T follicular helper cell (primary cell): ENCODE measurements around the gene ATP1B3.
"Not testable (repeated sequence)": the region's sequence is repeated elsewhere in the genome, so short reads cannot be mapped to it uniquely, and the experiment has no call there.

Experiments
- DNase-seq: peaks from one replicate; pipeline ENCODE4 v3.0.0-alpha.2; 2020; ENCODE audit warnings: low read depth
- total RNA-seq, 2 experiments: gene quantifications; one replicate each; lab custom pipeline; 2026; lab: John Stamatoyannopoulos, UW

The ATP1B3 gene
- 60.0 to 237 reads per million in 2 experiments for total RNA-seq

DNA sequence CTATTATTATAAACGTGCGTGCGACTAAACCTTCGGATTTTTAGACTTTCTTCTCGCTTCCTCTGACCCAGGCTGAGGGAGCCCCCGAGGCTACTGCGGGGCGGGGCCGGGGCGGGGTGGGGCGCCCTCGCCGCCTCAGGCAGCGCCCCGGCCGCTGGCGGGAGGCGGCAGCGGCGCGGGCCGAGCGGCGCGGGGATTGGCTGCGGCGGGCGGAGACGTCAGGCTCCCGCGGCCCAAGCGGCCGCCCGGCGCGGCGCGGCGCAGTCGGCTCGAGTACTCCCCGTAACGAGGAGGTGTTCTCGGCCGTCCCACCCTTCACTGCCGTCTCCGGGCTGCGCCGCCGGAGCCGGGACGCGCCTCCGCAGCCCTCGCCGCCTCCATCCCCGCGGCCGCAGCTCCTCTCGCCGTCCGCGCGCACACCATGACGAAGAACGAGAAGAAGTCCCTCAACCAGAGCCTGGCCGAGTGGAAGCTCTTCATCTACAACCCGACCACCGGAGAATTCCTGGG, at the start of gene ATP1B3:
Gene ATP1B3 (plus strand): TSS at position 263 of the 510 bp plus-strand sequence. CDS start 159 bp downstream, at position 422.
- peak; percentile 76 for DNase-seq

DNA sequence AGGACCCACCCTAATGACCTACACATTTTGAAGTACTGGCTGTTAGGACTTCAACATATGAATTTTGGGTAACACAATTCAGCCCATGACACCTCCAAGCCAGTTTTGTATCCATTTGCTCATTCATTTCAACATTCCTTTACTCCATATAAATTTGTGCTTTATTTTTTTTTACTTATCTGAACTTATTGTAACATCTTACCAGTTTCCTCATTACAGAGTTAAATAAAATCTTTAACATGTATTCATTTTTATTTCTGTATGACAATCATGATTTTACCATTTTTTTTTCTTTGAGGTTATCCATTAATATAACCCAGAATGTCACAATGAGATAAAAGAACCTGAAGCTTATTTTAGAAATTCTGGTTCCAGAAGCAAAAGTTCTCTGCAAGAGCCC, 48.0 kb upstream of the ATP1B3 start:
- DNase-seq: no peak

DNA sequence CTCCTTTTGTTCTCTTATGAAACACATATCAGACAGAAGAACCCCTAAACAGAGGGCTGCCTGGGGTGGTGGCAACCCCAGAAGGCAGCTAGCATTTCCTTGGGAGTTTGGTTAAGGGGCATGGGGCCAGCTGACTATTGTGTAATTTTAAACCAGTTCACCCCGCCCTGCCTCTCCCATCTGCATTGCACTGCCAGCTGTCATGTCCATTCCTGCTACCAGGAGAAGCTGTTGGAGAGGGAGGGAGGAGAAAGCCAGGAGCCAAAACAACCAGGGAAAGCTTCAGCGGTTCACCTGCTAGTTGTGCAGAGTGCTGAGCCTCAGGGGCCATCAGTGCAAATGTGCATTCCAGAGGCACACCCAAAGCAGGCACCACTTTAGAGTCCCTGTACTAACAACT, 47.6 kb upstream of the ATP1B3 start:
- DNase-seq: no peak

DNA sequence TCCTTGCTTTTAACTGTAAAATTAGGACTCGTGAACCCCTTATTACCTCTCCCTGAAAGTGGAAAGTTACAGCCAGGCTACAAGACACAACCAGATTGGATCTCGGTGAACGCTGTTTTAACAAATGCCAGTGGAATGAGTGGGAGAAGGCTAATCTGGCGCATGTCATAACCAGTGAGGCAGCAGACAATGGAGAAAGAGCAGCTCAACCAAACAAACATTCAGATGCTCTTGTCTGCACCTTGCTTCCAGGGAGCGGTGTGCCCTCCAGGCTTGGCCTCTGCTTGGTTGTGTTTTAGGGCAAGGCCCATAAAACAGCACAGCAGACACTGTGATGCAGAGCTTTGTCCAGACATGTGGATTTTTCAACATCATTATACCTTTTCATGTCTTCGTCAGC, 45.9 kb upstream of the ATP1B3 start:
- no peak for DNase-seq

DNA sequence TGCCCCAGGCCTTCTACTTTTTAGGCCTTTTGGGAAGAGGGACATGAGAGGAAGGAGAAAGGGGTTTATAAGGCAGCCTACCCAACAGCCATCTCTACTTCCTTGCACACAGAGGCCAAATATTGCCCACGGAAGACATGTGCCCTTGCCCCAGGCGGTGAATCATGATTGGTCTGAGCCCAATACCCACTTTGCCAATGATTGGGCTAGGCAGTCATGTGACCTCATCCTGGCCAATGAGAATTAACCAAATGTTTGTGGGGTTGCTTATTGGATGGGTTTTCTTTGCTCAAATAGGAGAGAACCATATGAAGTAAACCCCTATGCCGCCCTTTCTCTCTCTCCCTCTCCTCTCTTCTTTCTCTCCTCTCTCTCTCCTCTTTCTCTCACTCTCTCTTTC, 42.2 kb upstream of the ATP1B3 start:
- no peak for DNase-seq

DNA sequence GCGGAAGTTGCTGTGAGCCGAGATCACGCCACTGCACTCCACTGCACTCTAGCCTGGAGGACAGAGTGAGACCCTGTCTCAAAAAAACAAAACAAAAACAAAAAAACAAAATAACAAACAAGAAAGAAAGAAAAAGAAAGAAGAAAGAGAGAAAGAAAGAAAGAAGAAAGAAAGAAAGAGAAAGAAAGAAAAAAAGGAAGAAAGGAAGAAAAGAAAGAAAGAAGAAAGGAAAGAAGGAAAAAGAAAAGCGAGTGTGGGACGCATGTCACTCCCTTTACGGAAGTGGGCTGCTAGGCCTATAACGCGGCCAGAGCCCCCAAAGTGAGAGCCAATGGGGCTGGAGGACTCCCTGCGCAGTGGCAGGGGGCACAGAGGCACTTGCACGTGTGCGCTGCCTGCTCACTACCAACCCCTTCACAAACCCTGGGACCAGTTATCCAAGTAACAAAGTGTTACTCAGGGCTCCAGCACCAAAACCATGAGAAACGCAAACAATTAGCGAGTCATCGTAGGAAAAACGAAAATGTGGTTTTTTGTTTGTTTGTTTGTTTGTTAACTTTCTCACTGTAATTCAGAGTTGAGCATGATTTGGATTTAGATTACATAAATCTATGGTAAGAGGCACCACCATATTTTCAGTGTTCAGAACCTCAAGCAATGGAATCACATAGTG, 40.8 kb upstream of the ATP1B3 start:
- DNase-seq: no peak

DNA sequence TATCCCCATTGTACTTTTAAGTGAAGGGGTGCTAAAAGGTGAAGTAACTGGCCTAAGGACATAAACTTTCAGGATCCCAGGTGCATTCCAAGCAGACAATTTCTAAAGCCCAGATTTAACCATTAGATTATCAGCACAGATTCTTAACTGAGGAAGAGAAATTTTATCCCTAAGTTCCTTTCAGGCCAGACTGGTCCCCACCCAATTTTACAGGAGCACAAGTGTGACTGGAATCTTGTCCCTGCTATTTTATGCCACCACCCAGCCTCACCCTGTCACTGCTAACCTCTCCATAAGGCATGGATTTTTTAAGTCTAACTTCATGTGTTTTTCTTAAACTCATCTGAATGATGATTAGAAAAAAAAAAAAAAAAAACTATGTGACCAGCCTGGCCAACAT, 37.1 kb upstream of the ATP1B3 start:
- no peak for DNase-seq

DNA sequence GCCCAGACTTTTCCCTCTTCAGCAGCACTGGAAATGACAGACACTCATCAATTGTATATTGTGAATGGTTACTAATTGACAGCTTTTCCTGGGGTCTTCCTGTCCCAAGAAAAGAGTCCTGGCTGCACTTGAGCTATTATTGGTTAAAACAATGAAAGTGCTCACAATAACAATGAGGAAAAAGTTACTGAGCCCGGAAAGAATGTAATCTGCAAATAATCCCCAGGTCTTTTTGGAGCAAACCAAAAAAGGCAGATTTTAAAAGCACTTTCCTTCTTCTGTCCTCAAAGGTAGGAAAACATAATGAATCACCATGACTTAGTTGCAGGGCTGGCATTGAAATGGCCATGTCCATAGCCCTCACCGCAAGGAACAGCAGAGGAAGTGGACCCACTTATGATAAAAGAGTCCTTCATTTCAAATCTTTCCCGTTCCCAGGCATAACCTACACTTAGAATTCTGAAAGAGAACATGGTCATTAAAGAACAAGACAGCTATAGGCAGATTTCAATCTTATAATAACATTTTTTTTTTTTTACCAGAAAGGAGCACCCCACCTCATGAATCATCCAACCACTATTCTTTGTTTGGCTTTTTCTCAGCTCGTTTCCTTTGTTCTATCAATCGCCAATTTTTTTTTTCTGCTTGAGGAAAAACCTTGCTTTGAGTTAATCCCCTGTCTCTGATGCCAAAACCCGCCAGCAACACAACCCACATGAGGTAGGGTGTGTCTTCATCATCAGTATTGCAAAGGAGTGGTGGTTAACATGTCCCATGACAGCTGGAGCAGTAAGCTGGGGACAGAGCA, 35.5 kb upstream of the ATP1B3 start:
- DNase-seq: no peak

DNA sequence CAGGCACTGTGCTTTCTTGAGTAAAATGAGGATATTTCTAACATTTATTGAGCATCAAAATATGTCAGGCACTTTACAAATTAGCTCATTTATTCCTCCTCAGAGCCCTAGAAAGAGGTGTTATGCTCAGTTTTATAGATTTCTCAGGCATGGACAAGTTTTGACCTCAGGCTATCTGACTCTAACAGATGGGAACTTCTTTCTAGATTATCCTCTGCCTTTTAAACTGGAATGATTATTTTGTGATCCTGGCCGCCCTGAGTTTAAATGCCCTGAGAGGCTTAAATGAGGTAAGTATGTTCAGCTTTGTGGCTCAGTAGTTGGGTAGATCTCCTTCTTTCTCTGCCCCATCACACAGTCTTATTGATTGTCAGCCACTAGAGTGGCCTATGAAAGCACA, 32.3 kb upstream of the ATP1B3 start:
- no peak for DNase-seq

DNA sequence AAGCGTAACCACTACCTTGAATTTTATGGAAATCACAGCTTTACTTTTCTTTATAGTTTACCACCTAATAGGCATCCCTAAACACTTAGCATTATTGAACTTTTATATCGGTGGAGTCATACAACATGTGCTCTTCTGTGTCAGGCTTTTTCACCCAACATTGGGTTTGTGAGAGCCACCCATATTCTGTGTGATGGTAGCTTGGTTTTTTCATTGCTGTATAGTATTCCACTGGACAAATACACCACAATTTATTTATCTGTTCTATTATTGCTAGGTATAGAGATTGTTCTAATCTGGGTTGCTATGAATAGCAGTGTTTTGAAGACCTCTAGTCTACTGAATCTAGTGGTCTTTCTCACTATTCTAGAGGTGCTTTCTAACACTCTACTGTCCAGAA, 31.6 kb upstream of the ATP1B3 start:
- no peak for DNase-seq

DNA sequence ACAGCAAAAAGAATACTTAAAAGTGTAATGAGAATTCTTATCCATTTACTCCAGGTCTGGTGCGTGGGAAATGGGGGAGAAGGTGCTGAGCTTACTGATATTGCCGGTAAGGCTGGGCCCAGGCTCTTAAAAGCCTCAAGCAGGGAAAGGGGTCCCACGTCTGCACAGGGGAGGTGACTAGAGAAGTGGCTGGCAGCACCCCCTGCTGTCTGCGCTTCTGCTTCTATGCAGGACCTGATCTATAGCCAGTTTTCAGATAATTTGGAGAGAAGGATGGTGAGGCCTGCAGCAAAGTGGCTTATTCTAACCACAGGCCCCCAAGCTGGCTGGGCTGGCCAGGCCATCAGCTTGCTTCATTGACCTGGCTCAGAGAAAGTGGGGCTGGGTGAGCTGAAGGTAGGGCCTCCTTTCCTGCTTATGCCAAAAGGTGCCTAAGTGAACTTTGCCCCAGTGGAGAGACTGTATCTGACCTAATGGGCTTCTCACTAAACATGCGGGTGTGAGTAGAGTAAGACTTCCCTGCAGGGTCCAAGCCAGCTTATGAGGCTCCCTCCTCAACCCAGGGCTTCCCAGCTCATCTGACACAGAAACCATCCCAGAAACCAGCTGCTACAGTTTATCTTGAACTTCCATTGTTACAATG, 30.9 kb upstream of the ATP1B3 start:
- peak; percentile 2 for DNase-seq

DNA sequence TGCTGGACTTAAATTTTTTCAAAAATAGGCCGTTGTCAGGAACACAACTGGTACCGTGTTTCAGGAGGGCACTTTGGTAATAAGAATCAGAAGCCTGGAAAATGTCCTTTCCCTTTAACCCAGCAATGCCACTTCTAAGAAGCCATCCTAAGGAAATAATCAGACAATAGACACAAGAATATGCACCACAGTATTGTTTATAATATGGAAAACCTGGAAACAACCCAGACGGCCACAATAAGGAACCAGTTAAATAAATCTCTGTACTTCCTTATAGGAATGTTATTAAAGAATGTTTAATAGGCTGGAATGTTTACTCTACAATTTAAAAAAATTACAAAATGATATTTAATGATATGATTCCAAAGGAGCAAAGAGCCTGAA, 30.4 kb upstream of the ATP1B3 start:
- DNase-seq: no peak

DNA sequence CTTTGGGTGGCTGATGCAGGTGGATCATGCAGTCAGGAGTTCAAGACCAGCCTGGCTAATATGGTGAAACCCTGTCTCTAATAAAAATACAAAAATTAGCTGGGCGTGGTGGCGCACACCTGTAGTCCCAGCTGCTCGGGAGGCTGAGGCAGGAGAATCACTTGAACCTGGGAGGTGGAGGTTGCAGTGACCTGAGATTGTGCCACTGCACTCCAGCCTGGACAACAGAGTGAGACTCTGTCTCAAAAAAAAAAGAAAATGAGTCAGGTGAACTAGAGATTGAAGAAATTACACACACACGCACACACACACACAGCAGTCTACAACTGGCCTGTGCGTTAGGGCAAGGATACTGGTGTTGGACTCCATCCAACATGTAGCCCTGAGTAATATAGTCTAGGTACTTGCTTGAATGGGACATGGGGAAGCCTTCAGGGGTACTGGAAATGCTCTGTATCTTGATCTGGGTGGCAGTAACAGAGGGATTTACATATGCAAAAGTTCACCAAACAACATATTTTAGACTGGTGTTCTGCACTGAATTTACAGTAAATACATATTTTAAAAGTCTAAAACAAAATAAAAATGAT, 28.2 kb upstream of the ATP1B3 start:
- DNase-seq: not testable (repeated sequence)

DNA sequence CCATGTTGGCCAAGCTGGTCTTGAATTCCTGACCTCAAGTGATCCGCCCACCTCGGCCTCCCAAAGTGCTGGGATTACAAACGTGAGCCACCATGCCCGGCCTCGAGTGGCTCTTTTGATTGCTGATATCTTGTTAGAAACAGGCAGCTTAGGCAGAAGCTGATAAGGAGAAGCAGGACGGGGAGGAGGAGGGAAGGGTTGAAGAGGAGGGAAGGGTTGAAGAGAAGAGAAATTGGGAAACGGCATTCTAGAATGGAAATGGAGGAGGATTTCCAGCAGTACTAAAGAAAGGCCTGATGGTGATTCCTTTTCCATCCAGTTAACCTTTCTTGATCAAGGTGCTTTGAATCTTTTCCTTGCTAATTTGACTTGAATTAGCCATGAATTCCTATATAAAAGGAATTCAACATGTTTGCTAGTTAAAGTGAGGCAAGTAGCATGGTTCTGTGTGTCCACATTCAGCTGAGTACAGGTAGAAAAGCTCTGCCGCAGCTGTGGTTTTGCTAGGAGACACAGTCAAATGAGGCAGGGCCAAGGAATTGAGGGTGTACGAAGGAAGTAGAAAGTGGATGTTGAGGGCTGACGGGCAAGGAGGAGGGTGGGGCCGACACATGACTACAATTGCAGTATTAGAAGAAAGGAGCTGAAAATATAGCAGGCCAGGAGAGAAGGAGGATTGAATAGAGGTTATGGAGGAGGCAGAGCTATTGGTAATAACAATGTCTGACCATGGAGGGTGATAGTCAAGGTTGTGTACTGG, 27.2 kb upstream of the ATP1B3 start:
- DNase-seq: no peak

DNA sequence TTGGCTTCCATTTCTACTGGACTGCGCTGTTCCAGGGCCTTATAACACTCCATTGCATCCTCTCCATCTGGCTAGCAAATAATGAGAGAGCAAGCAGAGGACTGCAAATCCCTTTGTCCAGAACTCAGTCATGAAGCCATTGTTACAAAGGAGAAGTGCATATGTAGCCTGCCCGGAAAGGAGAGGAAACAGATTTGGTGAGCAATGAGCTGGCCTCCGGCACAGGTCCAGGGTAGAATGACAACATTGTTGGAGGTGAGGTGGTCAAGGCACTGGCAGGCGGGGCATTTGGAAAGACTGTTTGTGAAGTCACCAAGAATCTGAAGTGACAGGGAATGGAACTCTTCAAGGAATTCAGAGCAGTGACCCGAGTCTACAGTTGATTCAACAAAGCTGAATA, 25.0 kb upstream of the ATP1B3 start:
- DNase-seq: no peak

DNA sequence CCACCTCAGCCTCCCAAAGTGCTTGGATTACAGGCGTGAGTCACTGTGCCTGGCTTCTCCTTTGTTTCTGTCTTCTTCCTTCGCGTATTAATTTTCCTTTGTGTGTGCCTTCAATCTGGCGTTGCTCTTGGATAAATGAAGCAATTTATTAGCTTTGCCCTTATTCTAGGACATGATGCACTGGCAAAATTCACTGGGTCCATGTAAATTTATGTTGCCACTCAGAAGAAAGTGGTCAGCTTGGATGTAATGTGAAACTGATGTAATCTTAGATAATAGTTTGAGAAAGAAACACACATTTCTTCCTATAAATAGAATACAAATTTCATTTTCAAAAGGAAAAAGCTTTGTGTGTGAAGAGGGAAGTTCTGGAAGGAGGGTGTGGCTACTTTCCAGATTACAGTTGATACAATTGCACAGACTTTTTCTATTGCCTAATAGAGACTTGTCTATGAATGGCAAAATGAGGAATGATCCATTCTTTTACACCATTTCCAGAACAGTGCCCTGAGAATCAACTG, 23.3 kb upstream of the ATP1B3 start:
- DNase-seq: no peak

DNA sequence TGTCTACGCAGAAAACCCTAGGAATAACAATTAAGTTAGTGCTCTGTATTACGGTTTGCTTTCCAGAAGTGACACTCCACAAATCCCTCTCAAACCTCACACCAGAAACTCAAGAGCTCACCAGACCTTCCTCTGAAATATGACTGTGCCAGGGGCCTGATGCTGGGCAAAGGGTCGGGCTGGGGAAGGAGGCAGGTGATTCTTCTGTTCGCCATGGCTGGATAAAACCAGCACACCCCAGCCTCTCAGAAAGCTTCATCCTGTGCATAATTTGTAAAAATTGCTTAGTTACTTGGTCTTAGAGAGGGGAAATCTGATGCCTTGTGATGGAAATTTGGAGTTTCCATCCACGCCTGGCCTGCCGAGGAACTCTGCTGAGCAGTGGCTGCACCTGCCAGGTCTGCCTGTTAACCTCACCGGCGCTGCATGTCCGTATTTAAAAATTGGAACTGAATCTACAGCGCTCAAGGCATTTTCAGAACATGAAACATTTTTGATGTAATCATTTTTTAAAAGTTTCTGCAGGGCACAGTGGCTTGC, 22.7 kb upstream of the ATP1B3 start:
- no peak for DNase-seq

DNA sequence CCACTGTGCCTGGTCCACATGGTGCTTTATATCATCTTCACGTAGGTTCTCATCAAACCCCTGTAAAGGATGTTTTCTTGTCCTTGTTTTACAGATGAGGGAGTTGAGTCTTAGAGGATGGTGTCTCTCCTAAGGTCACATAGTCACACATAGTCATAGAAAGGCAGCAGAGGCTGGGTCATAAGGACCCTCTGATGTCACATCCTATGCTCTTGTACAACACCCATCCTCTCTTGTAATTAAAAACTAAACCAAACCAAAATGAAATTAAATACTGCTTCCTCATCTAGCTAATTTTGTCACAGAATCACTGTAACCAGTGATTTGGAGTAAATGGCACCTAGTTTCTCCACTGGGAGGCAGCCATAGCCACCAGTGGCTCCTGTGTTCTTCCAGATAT, 21.8 kb upstream of the ATP1B3 start:
- no peak for DNase-seq

DNA sequence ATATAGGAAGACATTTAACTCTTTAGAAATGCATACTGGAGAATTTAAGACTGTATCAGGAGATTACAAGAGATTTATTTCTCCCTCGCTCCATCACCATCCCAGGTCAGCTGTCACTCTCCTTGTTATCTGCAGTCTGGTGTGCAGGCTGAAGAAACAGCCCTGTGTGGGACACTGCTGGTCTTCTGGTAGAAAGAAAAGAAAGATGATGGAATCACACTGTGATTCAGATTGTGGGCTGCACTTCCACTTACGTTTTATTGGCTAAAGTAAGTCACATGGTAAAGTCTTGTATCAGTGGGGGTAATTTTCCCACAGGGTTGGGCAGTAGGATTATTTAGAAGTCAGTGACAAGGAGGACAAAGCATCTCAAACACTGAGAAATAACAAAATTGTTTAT, 18.1 kb upstream of the ATP1B3 start:
- DNase-seq: no peak

DNA sequence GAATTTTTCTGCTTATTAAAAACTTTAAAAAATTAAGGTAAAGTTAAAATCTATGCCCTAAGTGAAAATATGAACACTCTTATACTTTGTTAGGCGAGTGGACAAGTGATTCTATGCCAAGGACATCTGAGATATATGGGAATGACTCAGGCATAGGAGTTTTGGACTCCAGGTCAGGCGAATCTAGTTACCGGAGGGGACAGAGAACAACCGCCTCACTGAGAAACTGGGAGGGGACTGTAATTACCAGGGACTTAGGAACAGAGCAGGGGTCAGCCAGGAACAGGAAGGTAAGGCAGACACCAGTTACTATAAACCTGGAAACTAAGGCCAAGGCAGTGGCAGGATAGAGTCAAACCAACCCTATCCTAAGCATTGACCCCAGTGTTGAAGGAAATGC, 16.8 kb upstream of the ATP1B3 start:
- DNase-seq: no peak

DNA sequence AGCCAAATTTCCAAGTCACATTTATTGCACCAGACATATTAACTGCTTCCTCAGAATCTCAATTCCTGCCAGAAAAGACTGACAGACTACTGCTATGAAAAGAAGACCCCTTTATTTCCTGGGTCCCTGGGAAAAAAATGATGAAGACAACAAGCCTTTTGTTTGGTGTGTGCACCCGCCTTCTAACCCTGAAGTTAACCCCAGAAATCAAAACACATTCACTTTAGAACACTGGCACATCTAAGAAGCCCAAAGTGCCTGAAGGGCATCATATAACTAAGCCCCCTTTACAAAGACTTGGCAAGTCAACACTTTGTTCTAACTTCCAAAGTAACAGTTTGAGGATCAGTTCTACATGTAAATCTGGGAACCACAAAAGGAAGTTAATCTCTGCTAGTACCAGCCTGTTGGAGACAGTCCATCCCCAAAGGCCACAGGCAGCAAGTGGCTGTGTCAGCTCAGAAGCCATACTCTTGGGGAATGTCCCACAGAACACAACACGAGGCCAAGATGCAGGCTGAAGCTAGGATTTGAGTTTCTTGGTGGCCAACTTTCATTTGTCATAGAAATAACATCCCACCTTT, 16.3 kb upstream of the ATP1B3 start:
- DNase-seq: no peak
